ENCODE measurements around the gene DAP.

DNA sequence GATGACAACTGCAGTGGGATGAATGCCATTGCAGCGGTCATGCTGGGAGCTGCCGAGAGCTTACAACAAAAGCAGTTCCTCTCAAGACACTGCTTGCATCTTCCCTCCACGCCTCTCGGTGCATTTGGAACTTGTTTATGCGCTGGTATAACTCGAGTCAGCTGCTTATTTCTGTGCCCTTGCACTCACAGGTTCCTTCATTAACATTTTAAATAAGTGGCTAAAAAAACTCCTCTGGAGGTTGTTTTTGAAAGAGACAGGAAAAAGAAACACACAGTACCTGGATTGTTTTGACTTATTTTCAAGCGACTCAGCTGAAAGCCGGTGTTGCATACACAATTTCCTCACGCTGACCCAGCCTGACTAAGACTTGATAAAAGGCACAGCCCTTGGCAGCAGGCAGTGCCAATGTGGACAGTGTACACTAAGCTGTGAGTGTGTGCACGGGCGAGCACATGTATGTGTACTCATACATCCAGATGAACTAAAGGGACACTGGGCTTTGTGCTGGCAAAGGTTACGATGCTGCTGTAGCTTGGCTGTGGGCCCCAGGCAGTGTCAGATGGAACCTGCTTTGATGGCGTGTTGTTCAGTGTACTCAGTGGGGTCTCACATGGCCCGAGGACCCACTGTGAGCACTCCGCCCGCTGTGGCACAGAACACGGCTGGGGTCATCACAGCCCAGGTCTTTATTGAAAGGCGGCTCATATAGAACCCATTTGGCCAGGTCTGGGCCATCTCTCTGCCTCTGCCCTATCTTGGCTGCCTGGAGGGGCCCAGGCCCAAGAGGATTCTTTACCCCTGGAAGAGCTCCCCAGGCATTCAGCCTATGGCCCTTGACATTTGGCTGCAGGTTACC is 104.8 kb downstream of the DAP start:
- TF ChIP-seq, protein P1, sequence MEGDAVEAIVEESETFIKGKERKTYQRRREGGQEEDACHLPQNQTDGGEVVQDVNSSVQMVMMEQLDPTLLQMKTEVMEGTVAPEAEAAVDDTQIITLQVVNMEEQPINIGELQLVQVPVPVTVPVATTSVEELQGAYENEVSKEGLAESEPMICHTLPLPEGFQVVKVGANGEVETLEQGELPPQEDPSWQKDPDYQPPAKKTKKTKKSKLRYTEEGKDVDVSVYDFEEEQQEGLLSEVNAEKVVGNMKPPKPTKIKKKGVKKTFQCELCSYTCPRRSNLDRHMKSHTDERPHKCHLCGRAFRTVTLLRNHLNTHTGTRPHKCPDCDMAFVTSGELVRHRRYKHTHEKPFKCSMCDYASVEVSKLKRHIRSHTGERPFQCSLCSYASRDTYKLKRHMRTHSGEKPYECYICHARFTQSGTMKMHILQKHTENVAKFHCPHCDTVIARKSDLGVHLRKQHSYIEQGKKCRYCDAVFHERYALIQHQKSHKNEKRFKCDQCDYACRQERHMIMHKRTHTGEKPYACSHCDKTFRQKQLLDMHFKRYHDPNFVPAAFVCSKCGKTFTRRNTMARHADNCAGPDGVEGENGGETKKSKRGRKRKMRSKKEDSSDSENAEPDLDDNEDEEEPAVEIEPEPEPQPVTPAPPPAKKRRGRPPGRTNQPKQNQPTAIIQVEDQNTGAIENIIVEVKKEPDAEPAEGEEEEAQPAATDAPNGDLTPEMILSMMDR (conservative IDR thresholded peaks at IDR 0.05; ENCODE audit: low read depth, low read length): no peak
- no peak for TF ChIP-seq POLR2A (IDR thresholded peaks at IDR 0.05; ENCODE audit: low read depth, low read length)
- no peak for TF ChIP-seq MAZ (IDR thresholded peaks at IDR 0.05; ENCODE audit: borderline replicate concordance, low read depth, low read length)
- TF ChIP-seq MAFK (IDR thresholded peaks at IDR 0.05; ENCODE audit: low read depth, low read length): no peak
- TF ChIP-seq RAD21 (IDR thresholded peaks at IDR 0.05; ENCODE audit: low read length): no peak
- TF ChIP-seq SMC3 (IDR thresholded peaks at IDR 0.05; ENCODE audit: low read depth, low read length): no peak
